ENCODE results near the gene MED13L. TPM values are rescaled to one million over a fixed set of nuclear protein-coding genes. Genes with fewer than 3 reads are reported as not detected.

Gene MED13L
- total and polyA plus RNA-seq, 2 donors (not counting 1 experiment from before 2014, with no cell fraction given): 20.3 to 207 TPM

DNA sequence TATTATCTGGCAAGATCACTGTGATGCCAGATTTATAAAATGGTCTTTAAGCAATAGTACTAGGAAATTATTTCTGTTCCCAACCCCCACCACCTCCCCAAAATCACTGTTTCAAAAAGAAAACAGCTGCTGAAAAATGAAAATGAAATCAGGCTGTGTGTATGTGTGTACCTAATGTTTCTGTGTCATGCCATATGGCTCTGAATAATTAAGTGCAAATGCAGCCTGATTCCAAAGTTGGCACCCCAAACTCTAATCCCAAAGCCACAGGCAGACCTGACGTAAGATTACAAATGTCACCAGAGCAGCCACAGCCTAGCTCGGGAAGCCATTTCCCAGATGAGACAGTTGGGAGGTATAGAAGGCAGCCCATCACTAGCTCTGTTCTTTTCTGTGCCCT is 175.5 kb downstream of the MED13L start:
- POLR2A ChIA-PET: no interaction called here
- Histone ChIP-seq H2AFZ (ENCODE audit: insufficient read depth, low read depth, low read length, poor library complexity, severe bottlenecking) (no peak overlapping the region), H3K4me2 (replicated peaks; ENCODE audit: low read depth, low read length, poor library complexity, severe bottlenecking) (no peak overlapping the region), H3K9me3 (ENCODE audit: control extremely low read depth in 1 of 3, control insufficient read depth in 2 of 3, insufficient read depth in 1 of 3, low read length in 2 of 3) (no peaks in the 10 kb centered on the region), H3K4me1 (ENCODE audit: control insufficient read depth in 2 of 2, insufficient read depth in 2 of 2, low read length in 2 of 2) (peaks cover 8 to 15% of the 10 kb centered on the region in 2 donors), H4K20me1 (ENCODE audit: control insufficient read depth, insufficient read depth, low read length, poor library complexity, severe bottlenecking) (peaks cover 20% of the 10 kb centered on the region), H3K4me3 (ENCODE audit: control extremely low read depth in 1 of 5, extremely low read depth in 1 of 5, insufficient read depth in 1 of 5, low read depth in 2 of 5, low read length in 4 of 5) (no peak overlapping the region), H3K79me2 (ENCODE audit: control insufficient read depth, insufficient read depth, low read length) (peaks cover 61% of the 10 kb centered on the region), H3K9ac (ENCODE audit: low read length) (no peak overlapping the region), H3K36me3 (replicated peaks in 1 of 2; ENCODE audit: control extremely low read depth in 1 of 2, control insufficient read depth in 1 of 2, extremely low read depth in 1 of 2, insufficient read depth in 2 of 2, low read length in 1 of 2) (peaks cover 6 to 9% of the 10 kb centered on the region in 2 experiments), H3K27me3 (replicated peaks in 1 of 4; ENCODE audit: control extremely low read depth in 1 of 4, control insufficient read depth in 3 of 4, insufficient read depth in 4 of 4, low read length in 3 of 4) (no peaks in the 10 kb centered on the region), H3K27ac (ENCODE audit: low read length in 2 of 2) (no peak overlapping the region)
- H3K27me3 Mint-ChIP-seq: no peaks in the 10 kb centered on the region
- TF ChIP-seq, protein P1, sequence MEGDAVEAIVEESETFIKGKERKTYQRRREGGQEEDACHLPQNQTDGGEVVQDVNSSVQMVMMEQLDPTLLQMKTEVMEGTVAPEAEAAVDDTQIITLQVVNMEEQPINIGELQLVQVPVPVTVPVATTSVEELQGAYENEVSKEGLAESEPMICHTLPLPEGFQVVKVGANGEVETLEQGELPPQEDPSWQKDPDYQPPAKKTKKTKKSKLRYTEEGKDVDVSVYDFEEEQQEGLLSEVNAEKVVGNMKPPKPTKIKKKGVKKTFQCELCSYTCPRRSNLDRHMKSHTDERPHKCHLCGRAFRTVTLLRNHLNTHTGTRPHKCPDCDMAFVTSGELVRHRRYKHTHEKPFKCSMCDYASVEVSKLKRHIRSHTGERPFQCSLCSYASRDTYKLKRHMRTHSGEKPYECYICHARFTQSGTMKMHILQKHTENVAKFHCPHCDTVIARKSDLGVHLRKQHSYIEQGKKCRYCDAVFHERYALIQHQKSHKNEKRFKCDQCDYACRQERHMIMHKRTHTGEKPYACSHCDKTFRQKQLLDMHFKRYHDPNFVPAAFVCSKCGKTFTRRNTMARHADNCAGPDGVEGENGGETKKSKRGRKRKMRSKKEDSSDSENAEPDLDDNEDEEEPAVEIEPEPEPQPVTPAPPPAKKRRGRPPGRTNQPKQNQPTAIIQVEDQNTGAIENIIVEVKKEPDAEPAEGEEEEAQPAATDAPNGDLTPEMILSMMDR (IDR thresholded peaks at IDR 0.05): no peak
- TF ChIP-seq EZH2 (IDR thresholded peaks at IDR 0.05; ENCODE audit: borderline replicate concordance, insufficient read depth, low read depth, low read length, poor library complexity, severe bottlenecking): no peak
- H3K4me1 Mint-ChIP-seq: peaks cover 45% of the 10 kb centered on the region
- WGBS (ENCODE audit: insufficient coverage): no CpG with 5 or more reads among the region's 2 CpGs
- intact Hi-C loops (cut with micrococcal nuclease): no loop called here
- H3K27ac Mint-ChIP-seq: no peak overlapping the region
- CTCF ChIA-PET: no interaction called here
- DNase-seq (no peak), ATAC-seq (ENCODE audit: low read depth) (no peak)
- no peaks in the 10 kb centered on the region for H3K9me3 Mint-ChIP-seq (ENCODE audit: insufficient read depth)
- H3K4me3 Mint-ChIP-seq: no peak overlapping the region

DNA sequence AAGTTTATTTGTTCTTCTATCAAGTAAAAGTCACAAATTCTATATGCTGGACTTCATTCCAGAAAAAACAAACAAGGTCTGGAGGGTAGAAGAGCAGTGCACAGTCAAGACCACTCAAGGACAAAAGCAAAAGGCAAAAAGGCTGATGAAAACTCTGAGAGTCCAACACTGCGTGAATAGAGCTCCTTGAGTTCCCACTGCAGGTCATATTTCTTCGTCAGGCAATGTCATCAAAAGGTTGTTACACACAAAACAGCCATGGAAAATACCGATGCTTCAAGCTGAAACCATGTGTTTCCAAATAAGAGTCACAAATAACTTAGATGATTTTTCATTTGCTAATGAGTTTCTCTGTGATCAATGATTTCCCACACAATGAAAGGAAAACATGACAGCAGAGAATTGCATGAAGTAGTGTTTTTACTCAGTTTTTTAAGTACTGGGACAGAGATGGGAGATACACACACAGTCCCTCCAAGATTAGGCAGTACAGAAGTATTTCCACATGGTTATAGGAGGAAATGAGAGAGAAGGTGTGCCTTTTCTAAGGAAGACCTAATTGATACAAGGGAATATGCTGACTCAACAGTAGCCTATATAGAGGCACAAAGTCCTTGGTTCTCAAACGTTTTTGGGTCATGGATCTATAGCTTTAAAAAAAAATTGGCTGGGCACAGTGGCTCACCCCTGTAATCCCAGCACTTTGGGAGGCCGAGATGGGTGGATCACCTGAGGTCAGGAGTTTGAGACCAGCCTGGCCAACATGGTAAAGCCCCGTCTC is 177.7 kb downstream of the MED13L start:
- Histone ChIP-seq H3K27me3 (replicated peaks in 1 of 4; ENCODE audit: control extremely low read depth in 1 of 4, control insufficient read depth in 3 of 4, insufficient read depth in 4 of 4, low read length in 3 of 4) (no peaks in the 10 kb centered on the region), H3K9me3 (ENCODE audit: control extremely low read depth in 1 of 3, control insufficient read depth in 2 of 3, insufficient read depth in 1 of 3, low read length in 2 of 3) (no peaks in the 10 kb centered on the region), H3K4me2 (replicated peaks; ENCODE audit: low read depth, low read length, poor library complexity, severe bottlenecking) (no peak overlapping the region), H3K4me3 (ENCODE audit: control extremely low read depth in 1 of 5, extremely low read depth in 1 of 5, insufficient read depth in 1 of 5, low read depth in 2 of 5, low read length in 4 of 5) (no peak overlapping the region), H2AFZ (ENCODE audit: insufficient read depth, low read depth, low read length, poor library complexity, severe bottlenecking) (no peak overlapping the region), H3K36me3 (replicated peaks in 1 of 2; ENCODE audit: control extremely low read depth in 1 of 2, control insufficient read depth in 1 of 2, extremely low read depth in 1 of 2, insufficient read depth in 2 of 2, low read length in 1 of 2) (peaks cover 3 to 6% of the 10 kb centered on the region in 2 experiments), H4K20me1 (ENCODE audit: control insufficient read depth, insufficient read depth, low read length, poor library complexity, severe bottlenecking) (peaks cover 16% of the 10 kb centered on the region), H3K9ac (ENCODE audit: low read length) (no peak overlapping the region), H3K79me2 (ENCODE audit: control insufficient read depth, insufficient read depth, low read length) (peaks cover 41% of the 10 kb centered on the region), H3K27ac (ENCODE audit: low read length in 2 of 2) (no peak overlapping the region), H3K4me1 (ENCODE audit: control insufficient read depth in 2 of 2, insufficient read depth in 2 of 2, low read length in 2 of 2) (peaks cover 8 to 15% of the 10 kb centered on the region in 2 donors)
- DNase-seq: no peak
- H3K27ac Mint-ChIP-seq: no peak overlapping the region
- no peaks in the 10 kb centered on the region for H3K9me3 Mint-ChIP-seq (ENCODE audit: insufficient read depth)
- peaks cover 42% of the 10 kb centered on the region for H3K4me1 Mint-ChIP-seq
- ChIA-PET POLR2A (no interaction called here), CTCF (no interaction called here)
- no peak overlapping the region for H3K4me3 Mint-ChIP-seq
- no peaks in the 10 kb centered on the region for H3K27me3 Mint-ChIP-seq
- intact Hi-C loops (cut with micrococcal nuclease): loop anchor here (2.0 kb wide), 1 partner anchor 15 kb away; no protein-coding TSS in a partner anchor
- TF ChIP-seq, protein P1 (IDR thresholded peaks at IDR 0.05): no peak
- no peak for TF ChIP-seq EZH2 (IDR thresholded peaks at IDR 0.05; ENCODE audit: borderline replicate concordance, insufficient read depth, low read depth, low read length, poor library complexity, severe bottlenecking)
- 100% methylated on average over 1 of the region's 6 CpGs for WGBS (ENCODE audit: insufficient coverage)
- ATAC-seq (ENCODE audit: low read depth): no peak

Measured in B cell (primary cell).